GM21717 (cell line): ENCODE measurements around the gene TTBK1.

Source experiments
- ATAC-seq: cut with Tn5 transposase; IDR thresholded peaks from one replicate; pipeline ENCODE4 v1.9.1; 2021; ENCODE audit warnings: mild to moderate bottlenecking, moderate library complexity; ENCODE audit not compliant: unreplicated experiment

TTBK1 gene

GRCh38 chr6:43269273-43270007 is 26.2 kb downstream of the TTBK1 start:
- ATAC-seq = no peak

- ATAC-seq = no peak
Observed at GRCh38 chr6:43271103-43271815, 28.0 kb downstream of the TTBK1 start.

- no peak for ATAC-seq
Observed at GRCh38 chr6:43271944-43272343, 28.7 kb downstream of the TTBK1 start.

GRCh38 chr6:43273707-43274106 is 30.4 kb downstream of the TTBK1 start:
- ATAC-seq = no peak

- ATAC-seq = no peak
Observed at GRCh38 chr6:43274127-43274915, 31.0 kb downstream of the TTBK1 start.

- no peak for ATAC-seq
Observed at GRCh38 chr6:43274916-43275597, 31.8 kb downstream of the TTBK1 start.

- no peak for ATAC-seq
Observed at GRCh38 chr6:43275801-43276576, 32.7 kb downstream of the TTBK1 start.

GRCh38 chr6:43276577-43277305 is 33.5 kb downstream of the TTBK1 start:
- ATAC-seq = no peak

- no peak for ATAC-seq
Observed at GRCh38 chr6:43277306-43277642, 34.0 kb downstream of the TTBK1 start.

GRCh38 chr6:43277643-43278523 is 34.6 kb downstream of the TTBK1 start:
- ATAC-seq = no peak

- no peak for ATAC-seq
Observed at GRCh38 chr6:43278524-43279078, 35.3 kb downstream of the TTBK1 start.

GRCh38 chr6:43280234-43280633 is 37.0 kb downstream of the TTBK1 start:
- no peak for ATAC-seq

GRCh38 chr6:43282060-43282459 is 38.8 kb downstream of the TTBK1 start:
- ATAC-seq = no peak

- ATAC-seq = no peak
Observed at GRCh38 chr6:43282636-43283513, 39.6 kb downstream of the TTBK1 start.

GRCh38 chr6:43283514-43283901 is 40.2 kb downstream of the TTBK1 start:
- no peak for ATAC-seq

- no peak for ATAC-seq
Observed at GRCh38 chr6:43283905-43284304, 40.6 kb downstream of the TTBK1 start.

- no peak for ATAC-seq
Observed at GRCh38 chr6:43284991-43285781, 41.9 kb downstream of the TTBK1 start.
